ENCODE data around the gene SETD2. TPM values are rescaled to one million over a fixed set of nuclear protein-coding genes. Genes with fewer than 3 reads are reported as not detected.
A peak's percentile ranks its signal among the peaks of the same experiment; 100 is the strongest.

SETD2 gene
- total and polyA plus RNA-seq, 9 of the 15 experiments (the other 6 are each of a cell fraction or from before 2014, with no cell fraction given): 8.2 to 44.0 (median 33.6) TPM

DNA sequence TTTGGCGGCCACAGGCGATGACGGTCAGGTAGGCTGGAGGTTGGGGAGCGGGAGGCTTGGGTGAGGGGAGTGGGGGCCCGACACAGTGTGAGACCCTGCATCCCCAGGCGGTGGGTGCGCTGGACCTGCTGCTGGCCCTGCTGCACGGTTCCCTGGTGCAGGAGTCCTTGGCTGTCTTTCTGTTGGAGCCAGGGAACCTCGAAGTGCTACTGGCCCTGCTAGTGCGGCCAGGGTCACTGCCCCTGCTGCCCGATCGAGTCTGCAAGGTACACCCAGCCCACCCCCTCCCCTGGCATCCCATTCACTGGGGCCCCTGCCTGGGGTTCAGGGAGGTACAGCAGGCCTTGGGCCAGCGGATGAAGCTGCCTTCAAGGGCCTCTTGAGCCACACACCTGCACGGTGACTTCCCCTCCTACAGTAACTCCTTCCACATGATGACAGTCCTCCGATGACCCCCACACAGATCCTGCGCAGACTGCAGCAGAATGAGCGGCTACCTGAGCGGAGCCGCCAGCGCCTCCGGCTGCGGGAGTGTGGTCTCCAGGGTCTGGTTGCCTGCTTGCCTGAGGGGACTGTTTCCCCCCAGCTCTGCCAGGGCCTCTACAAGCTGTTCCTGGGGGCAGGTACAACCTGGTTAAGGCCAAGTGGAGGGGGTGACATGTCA lies 164.9 kb downstream of the SETD2 start (continued):
- TF ChIP-seq, protein P1, sequence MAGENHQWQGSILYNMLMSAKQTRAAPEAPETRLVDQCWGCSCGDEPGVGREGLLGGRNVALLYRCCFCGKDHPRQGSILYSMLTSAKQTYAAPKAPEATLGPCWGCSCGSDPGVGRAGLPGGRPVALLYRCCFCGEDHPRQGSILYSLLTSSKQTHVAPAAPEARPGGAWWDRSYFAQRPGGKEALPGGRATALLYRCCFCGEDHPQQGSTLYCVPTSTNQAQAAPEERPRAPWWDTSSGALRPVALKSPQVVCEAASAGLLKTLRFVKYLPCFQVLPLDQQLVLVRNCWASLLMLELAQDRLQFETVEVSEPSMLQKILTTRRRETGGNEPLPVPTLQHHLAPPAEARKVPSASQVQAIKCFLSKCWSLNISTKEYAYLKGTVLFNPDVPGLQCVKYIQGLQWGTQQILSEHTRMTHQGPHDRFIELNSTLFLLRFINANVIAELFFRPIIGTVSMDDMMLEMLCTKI (IDR thresholded peaks at IDR 0.05; ENCODE audit: partially characterized antibody): no peak
- TF ChIP-seq HNRNPUL1 (IDR thresholded peaks at IDR 0.05; ENCODE audit: low read length) (no peak), ZKSCAN3 (CRISPR knock-in tag; IDR thresholded peaks at IDR 0.05) (no peak), MIER1 (IDR thresholded peaks at IDR 0.05; ENCODE audit: low read depth) (no peak), RBM14 (IDR thresholded peaks at IDR 0.05; ENCODE audit: borderline replicate concordance, insufficient read depth, low read depth, low read length) (no peak), ESRRA (IDR thresholded peaks at IDR 0.05; ENCODE audit: borderline replicate concordance, low read depth) (0 out of 2 replicates have a peak, but pooled peaks have one; percentile 1)
- TF ChIP-seq, protein P2, sequence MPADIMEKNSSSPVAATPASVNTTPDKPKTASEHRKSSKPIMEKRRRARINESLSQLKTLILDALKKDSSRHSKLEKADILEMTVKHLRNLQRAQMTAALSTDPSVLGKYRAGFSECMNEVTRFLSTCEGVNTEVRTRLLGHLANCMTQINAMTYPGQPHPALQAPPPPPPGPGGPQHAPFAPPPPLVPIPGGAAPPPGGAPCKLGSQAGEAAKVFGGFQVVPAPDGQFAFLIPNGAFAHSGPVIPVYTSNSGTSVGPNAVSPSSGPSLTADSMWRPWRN (IDR thresholded peaks at IDR 0.05; ENCODE audit: low read depth): no peak
